Uterus (tissue), 2 donors: ENCODE results near the gene PPP4R4.

Experiments
- POLR2A ChIP-seq, 2 donors: fragments of 450-650 bp; IDR thresholded peaks; one replicate each; pipeline ENCODE4 v1.6.1; 2016; ENCODE audit warnings: antibody characterized with exemption in 2 of 2, mild to moderate bottlenecking in 1 of 2, moderate library complexity in 1 of 2
- TF ChIP-seq, protein P1 (sequence below), 4 experiments: fragments of 200-600 bp in 2 of 4; fragments of 450-650 bp in 2 of 4; sonication (generic) in 2 of 4; IDR thresholded peaks; one replicate each; pipeline ENCODE4 v1.5.1; 2016 to 2019; ENCODE audit warnings: antibody characterized with exemption in 4 of 4, mild to moderate bottlenecking in 2 of 4, moderate library complexity in 1 of 4

GRCh38 chr14:94170136-94170535, 4.0 kb upstream of the PPP4R4 start:
- TF ChIP-seq POLR2A (IDR thresholded peaks at IDR 0.05) = no peak
- TF ChIP-seq, protein P1, sequence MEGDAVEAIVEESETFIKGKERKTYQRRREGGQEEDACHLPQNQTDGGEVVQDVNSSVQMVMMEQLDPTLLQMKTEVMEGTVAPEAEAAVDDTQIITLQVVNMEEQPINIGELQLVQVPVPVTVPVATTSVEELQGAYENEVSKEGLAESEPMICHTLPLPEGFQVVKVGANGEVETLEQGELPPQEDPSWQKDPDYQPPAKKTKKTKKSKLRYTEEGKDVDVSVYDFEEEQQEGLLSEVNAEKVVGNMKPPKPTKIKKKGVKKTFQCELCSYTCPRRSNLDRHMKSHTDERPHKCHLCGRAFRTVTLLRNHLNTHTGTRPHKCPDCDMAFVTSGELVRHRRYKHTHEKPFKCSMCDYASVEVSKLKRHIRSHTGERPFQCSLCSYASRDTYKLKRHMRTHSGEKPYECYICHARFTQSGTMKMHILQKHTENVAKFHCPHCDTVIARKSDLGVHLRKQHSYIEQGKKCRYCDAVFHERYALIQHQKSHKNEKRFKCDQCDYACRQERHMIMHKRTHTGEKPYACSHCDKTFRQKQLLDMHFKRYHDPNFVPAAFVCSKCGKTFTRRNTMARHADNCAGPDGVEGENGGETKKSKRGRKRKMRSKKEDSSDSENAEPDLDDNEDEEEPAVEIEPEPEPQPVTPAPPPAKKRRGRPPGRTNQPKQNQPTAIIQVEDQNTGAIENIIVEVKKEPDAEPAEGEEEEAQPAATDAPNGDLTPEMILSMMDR (IDR thresholded peaks at IDR 0.05) = no peak
